Measurements from ENCODE around the gene FARP2. TPM values are rescaled to one million over a fixed set of nuclear protein-coding genes. Genes with fewer than 3 reads are reported as not detected.
"Not testable (repeated sequence)": the region's sequence is repeated elsewhere in the genome, so short reads cannot be mapped to it uniquely, and the experiment has no call there.

The FARP2 gene, protein sequence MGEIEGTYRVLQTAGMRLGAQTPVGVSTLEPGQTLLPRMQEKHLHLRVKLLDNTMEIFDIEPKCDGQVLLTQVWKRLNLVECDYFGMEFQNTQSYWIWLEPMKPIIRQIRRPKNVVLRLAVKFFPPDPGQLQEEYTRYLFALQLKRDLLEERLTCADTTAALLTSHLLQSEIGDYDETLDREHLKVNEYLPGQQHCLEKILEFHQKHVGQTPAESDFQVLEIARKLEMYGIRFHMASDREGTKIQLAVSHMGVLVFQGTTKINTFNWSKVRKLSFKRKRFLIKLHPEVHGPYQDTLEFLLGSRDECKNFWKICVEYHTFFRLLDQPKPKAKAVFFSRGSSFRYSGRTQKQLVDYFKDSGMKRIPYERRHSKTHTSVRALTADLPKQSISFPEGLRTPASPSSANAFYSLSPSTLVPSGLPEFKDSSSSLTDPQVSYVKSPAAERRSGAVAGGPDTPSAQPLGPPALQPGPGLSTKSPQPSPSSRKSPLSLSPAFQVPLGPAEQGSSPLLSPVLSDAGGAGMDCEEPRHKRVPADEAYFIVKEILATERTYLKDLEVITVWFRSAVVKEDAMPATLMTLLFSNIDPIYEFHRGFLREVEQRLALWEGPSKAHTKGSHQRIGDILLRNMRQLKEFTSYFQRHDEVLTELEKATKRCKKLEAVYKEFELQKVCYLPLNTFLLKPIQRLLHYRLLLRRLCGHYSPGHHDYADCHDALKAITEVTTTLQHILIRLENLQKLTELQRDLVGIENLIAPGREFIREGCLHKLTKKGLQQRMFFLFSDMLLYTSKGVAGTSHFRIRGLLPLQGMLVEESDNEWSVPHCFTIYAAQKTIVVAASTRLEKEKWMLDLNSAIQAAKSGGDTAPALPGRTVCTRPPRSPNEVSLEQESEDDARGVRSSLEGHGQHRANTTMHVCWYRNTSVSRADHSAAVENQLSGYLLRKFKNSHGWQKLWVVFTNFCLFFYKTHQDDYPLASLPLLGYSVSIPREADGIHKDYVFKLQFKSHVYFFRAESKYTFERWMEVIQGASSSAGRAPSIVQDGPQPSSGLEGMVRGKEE
- total RNA-seq (2014; rRNA removed; shearing (Covaris generic)), result 12.8 and 17.0 TPM in 2 replicates

DNA sequence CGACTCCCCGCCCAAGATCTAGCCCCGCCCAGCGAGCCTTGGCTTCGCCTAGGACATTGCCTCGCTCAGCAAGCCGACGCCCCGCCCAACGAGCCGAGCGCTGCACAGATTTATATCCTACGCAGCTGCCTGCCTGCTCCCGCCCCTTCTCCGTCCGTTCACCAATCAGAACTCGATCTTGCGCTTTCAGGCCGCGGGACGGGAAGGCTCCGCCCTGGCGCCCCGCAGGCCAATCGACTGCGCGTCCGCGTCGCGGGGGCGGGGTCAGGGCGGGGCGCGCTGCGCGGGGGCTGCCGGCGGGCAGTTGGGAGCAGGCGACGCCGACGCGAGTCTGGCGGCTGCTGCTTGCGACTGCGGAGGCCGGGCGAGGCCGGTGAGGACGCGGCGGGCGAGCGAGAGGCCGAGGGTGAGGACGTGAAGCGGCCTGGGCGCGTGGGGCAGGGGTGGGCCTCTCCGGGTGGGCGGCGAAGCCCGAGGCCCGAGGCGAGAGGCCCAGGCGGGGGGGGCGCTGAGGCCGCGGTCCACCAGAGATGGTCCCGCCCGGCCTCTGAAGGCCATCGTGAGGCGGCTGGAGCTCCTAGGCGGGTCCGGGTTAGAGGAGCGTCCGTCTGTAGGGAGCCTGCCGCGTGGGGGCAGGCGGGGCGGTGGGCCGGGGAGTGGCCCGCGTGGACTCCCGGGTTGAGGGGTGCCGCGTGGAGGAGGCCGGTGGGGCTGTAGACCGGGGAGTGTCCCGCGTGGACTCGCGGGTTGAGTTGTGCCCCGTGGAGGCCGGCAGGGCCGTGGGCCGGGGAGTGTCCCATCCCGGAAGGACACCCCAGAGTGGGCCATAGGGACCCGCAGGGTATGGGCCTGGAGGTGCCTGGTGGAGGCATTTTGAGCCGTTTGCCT, at the start of gene FARP2:
FARP2 (plus strand) TSS at position 303 of the 888 bp plus-strand sequence. CDS start 16,823 bp downstream, outside the sequence.
- peak; percentile 91 for DNase-seq (ENCODE audit: low read depth)

GRCh38 chr2:241307055-241307454, 49.0 kb upstream of the FARP2 start:
- DNase-seq (ENCODE audit: low read depth), result no peak

DNA sequence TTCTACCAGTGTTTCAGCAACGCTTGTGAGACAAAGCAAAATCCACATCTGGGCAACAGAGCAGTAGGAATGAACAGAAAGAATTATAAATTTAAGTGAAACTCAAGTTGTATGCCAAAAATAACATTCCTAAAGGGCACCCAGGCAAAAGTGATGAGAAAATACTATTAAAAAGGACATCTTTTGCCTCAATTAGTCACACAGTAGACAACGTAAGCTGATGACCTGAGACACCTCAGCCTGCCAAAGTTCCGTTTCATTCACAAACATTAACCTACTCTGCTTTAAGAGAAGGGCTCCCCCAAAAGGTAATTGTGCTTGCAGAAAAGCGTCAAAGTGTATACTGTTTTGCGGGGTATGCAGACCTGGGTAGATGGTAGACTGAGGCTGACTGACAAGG, 47.8 kb upstream of the FARP2 start:
- peak; percentile 31 for DNase-seq (ENCODE audit: low read depth)

DNA sequence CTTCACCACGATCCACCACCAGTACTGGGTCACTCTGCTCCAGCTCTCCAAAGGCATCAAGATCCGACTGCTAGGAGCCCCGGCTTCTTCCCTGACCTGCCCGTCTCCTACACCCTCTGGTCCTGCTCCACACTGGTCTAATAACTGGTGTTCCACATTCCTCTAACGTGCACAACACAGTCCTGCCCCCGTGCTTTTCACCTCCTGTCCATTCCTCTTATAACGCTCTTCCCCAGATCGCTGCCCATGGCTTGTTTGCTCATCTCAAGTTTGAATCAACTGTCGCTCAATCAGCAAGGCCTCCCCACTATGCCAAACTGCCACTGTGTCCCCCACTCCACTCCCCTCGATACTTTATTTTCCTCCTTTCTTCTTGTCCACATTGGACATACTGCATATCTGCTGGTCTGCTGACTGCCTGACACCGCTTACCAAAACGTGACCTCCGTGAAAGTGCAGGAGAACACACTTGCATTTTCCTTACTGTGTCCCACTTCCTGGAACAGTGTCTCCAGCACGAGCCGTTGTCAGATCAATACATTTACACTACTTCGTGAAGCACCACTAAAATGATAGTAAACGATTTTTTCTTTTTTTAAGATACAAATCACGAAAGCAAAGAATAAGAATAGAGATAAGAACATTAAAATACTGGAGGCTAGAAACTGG, 47.1 kb upstream of the FARP2 start:
- DNase-seq (ENCODE audit: low read depth), result no peak

DNA sequence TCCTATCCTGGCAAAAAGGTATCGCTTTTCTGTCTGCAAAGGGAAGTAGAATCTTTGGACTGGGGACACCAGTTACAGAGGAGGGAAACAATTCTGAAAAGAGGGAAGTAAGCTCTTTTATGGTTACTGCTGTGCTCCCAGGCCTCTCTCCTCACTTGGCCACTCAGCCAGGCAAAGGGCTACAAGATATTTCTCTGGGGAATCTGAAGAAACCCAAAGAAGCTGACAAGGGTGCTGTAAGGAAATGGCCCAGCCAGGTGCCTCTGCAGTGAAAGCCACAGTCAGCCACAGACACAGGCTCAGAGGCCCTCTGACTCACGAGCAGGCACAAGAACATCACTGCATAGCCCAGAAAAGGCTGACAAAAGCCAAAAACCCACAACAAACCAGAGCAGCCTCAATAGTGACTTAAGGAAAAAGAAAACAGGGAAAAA, 46.4 kb upstream of the FARP2 start:
- peak; percentile 52 for DNase-seq (ENCODE audit: low read depth)

DNA sequence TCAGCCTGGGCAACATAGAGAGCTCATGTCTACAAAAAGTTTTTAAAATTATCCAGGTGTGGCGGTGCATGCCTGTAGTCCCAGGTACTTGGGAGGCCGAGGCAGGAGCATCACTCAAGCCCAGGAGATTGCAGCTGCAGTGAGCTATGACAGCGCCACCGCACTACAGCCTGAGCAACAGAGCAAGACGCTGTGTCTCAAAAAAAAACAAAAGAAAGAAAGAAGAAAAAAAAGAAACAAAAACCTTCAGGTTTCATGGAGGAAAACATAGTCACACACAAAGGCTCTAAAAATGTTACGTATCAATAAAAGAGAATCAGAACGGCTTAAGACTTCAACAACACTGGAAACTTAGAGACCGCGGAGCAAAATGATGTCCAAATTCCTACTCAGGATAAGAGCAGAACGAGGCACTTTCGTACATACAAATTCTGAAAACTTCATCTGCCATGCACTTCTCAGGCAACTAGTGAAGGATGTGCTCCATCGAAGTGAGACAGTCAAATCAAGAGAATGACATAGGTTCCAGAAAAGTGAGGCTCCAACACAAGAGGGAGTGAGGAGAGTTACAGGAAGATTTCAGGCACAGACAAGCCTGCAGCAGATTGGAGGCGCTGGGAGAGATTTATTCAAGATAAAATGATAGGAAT, 45.0 kb upstream of the FARP2 start:
- no peak for DNase-seq (ENCODE audit: low read depth)

- DNase-seq (ENCODE audit: low read depth), result no peak
Observed at GRCh38 chr2:241312082-241312481, 44.0 kb upstream of the FARP2 start.

DNA sequence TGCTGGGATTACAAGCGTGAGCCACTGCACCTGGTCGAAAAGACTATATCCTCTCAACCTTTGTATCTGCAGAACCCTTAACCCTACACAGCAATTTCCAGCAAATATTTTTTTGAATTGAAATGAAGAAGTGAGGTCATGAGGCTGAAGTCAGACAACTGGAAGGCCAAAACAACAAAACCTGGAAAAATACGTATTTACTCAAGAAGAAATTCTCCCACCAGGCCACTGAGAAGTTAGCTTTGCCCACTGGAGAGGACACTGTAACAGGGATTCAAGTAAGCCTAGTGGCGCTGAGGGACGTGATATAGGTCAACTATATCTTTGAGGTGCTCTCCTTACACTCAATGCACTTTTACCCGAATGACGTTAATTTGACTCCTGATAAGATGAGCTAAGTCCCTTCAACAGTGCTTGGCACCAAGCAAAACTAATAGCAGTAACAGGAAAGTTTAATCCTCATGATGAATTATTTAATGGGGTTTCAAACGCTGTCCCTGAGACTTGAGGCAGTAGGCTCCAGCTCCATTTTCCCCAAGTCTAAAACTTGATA, 42.5 kb upstream of the FARP2 start:
- no peak for DNase-seq (ENCODE audit: low read depth)

DNA sequence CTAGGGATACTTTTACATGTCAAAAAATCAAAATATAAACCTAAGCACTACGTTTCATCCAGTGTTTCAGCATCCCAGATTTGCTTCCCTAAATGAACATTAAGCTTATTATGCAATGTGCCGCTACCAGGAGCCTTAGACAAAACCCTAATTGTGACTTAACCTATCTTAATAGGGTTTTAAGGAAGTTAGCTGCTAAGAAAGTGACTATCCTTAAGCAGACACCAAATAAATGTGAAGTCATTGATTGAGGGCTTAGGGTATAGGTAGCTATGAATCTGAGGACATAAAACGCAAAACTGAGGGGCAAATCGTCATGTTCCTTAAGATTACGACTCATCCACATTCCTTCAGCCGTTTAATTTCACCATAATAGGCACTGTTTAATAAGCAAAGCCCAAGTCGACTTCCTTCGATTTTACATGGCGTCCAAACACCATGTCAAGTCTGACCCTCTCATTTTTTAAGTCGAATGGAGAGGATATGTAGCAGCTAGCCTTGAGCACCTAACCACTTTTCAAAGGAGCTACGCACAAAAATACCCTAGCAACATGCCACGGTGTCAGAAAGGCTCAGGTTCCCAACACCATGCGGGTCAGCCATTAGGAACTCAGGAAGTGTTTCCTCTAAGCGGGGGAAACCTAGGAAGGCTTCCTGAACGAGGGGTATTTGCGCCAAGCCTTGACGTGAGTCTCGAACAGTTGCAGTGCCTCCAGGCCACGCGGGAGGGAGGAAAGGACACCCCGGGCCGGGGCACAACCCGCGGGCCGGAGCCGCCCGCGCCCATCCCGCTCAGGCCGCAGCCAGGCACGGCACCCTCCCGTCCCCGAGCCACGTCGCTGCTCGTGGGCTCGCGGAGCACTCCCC, 41.6 kb upstream of the FARP2 start:
- DNase-seq (ENCODE audit: low read depth), result peak; percentile 33

GRCh38 chr2:241315093-241315878, 40.8 kb upstream of the FARP2 start, which contains the start of gene HDLBP:
HDLBP (minus strand) TSS chr2:241315672; CDS start chr2:241266869, 48,803 bp downstream.
- DNase-seq (ENCODE audit: low read depth), result peak; percentile 94

GRCh38 chr2:241315879-241316631, 40.0 kb upstream of the FARP2 start, which contains the start of gene SEPTIN2:
SEPTIN2 (plus strand) TSS chr2:241315925; CDS start chr2:241324233, 8,308 bp downstream.
- DNase-seq (ENCODE audit: low read depth), result peak; percentile 46

GRCh38 chr2:241316825-241317224, 39.3 kb upstream of the FARP2 start:
- no peak for DNase-seq (ENCODE audit: low read depth)

DNA sequence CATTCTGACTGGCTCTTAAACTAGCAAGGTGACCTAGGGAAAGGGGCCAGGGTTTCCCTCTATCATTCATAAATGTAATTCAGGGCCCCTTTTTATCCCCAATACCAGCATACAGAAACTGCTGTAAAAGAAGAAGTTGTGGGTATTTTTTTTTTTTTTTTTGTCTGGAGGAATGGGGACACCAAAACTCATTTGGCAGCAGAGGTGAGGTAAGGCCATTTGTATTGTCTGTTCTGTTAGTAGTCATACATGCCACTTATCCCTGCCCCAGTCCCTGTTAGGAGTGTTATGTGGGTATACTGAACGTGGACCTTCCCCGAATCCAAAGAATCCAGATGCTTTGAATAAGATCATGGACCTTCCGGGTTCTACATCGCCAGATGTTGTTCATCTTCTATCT, 38.7 kb upstream of the FARP2 start:
- no peak for DNase-seq (ENCODE audit: low read depth)

- DNase-seq (ENCODE audit: low read depth), result not testable (repeated sequence)
Observed at GRCh38 chr2:241318830-241319229, 37.3 kb upstream of the FARP2 start.

GRCh38 chr2:241320394-241320793, 35.7 kb upstream of the FARP2 start:
- DNase-seq (ENCODE audit: low read depth), result no peak

GRCh38 chr2:241321033-241321432, 35.1 kb upstream of the FARP2 start:
- DNase-seq (ENCODE audit: low read depth), result no peak

DNA sequence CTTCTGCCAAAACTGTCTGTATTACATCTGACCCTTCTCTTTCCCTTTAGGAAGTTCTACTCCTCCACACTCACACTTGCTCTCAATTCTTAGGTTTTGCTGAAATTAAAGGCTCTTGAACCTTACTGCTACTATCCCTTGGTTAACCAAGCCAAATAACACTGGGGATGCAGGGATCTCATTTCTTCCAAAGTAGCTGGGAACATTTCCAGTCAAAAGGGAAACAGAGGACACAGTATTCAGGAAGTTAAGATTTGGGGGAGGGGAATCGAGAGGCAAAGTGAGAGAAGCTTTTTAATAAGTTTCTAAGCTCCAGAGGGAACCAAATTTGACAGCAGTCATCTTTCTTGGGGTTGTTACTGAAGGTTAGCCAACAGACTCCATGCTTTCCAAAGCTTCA, 34.2 kb upstream of the FARP2 start:
- DNase-seq (ENCODE audit: low read depth), result no peak

Measured in M059J (cell line).